ENCODE results near the gene SSC5D.

GRCh38 chr19:55447421-55448174, 40.6 kb upstream of the SSC5D start:
- TF ChIP-seq EZH2 (IDR thresholded peaks at IDR 0.05; ENCODE audit: insufficient read depth, poor library complexity, severe bottlenecking) (no peak), EZH2phosphoT487 (IDR thresholded peaks at IDR 0.05; ENCODE audit: insufficient read depth, low read depth) (no peak)

Data from GM23248 (cell line).